Superior temporal gyrus (tissue), 1 donor: ENCODE results near the gene MAD1L1.

ENCODE experiments used
- DNase-seq: peaks from one replicate; pipeline ENCODE4 v3.0.0-alpha.2; 2016; ENCODE audit errors: extremely low spot score

Gene MAD1L1

GRCh38 chr7:2242541-2243429 lies 10.0 kb upstream of the MAD1L1 start:
- no peak for DNase-seq

GRCh38 chr7:2241580-2242540 lies 9.1 kb upstream of the MAD1L1 start, which contains the start of the genes MRM2 and NUDT1:
MRM2 (minus strand) TSS chr7:2242205; CDS start chr7:2242169, 36 bp downstream.
NUDT1 (plus strand) TSS chr7:2242226; CDS start chr7:2244575, 2,349 bp downstream.
- peak; percentile 77 for DNase-seq

GRCh38 chr7:2239242-2239641 lies 6.5 kb upstream of the MAD1L1 start:
- DNase-seq: no peak

- DNase-seq: peak; percentile 59
Observed at GRCh38 chr7:2237109-2237602, 4.4 kb upstream of the MAD1L1 start.

- no peak for DNase-seq
Observed at GRCh38 chr7:2233926-2234325, 1.2 kb upstream of the MAD1L1 start.

GRCh38 chr7:2231992-2232765 lies 566 bp downstream of the MAD1L1 start:
- DNase-seq: no peak

- DNase-seq: no peak
Observed at GRCh38 chr7:2230882-2231281, 1.9 kb downstream of the MAD1L1 start.

GRCh38 chr7:2230226-2230625 lies 2.5 kb downstream of the MAD1L1 start:
- no peak for DNase-seq

GRCh38 chr7:2229467-2229866 lies 3.3 kb downstream of the MAD1L1 start:
- DNase-seq: no peak

GRCh38 chr7:2228921-2229320 lies 3.8 kb downstream of the MAD1L1 start:
- no peak for DNase-seq

GRCh38 chr7:2227699-2228098 lies 5.0 kb downstream of the MAD1L1 start:
- no peak for DNase-seq

GRCh38 chr7:2225830-2226229 lies 6.9 kb downstream of the MAD1L1 start:
- DNase-seq: no peak

- DNase-seq: no peak
Observed at GRCh38 chr7:2225336-2225735, 7.4 kb downstream of the MAD1L1 start.

- DNase-seq: no peak
Observed at GRCh38 chr7:2224934-2225333, 7.8 kb downstream of the MAD1L1 start.

GRCh38 chr7:2224491-2224928 lies 8.2 kb downstream of the MAD1L1 start:
- DNase-seq: no peak

GRCh38 chr7:2223321-2223720 lies 9.4 kb downstream of the MAD1L1 start:
- no peak for DNase-seq

- DNase-seq: no peak
Observed at GRCh38 chr7:2222516-2222915, 10.2 kb downstream of the MAD1L1 start.

- no peak for DNase-seq
Observed at GRCh38 chr7:2220954-2221353, 11.8 kb downstream of the MAD1L1 start.

- no peak for DNase-seq
Observed at GRCh38 chr7:2220506-2220905, 12.2 kb downstream of the MAD1L1 start.

GRCh38 chr7:2220030-2220429 lies 12.7 kb downstream of the MAD1L1 start:
- DNase-seq: no peak

- no peak for DNase-seq
Observed at GRCh38 chr7:2219606-2220005, 13.1 kb downstream of the MAD1L1 start.
